GM18868 (cell line): ENCODE measurements around the gene RPRM.
A peak's percentile ranks its signal among the peaks of the same experiment; 100 is the strongest.
"Not testable (repeated sequence)": the region's sequence is repeated elsewhere in the genome, so short reads cannot be mapped to it uniquely, and the experiment has no call there.

Source experiments
- ATAC-seq: cut with Tn5 transposase; IDR thresholded peaks from one replicate; pipeline ENCODE4 v1.9.1; 2021; ENCODE audit warnings: mild to moderate bottlenecking, moderate library complexity; ENCODE audit not compliant: unreplicated experiment

Gene RPRM

DNA sequence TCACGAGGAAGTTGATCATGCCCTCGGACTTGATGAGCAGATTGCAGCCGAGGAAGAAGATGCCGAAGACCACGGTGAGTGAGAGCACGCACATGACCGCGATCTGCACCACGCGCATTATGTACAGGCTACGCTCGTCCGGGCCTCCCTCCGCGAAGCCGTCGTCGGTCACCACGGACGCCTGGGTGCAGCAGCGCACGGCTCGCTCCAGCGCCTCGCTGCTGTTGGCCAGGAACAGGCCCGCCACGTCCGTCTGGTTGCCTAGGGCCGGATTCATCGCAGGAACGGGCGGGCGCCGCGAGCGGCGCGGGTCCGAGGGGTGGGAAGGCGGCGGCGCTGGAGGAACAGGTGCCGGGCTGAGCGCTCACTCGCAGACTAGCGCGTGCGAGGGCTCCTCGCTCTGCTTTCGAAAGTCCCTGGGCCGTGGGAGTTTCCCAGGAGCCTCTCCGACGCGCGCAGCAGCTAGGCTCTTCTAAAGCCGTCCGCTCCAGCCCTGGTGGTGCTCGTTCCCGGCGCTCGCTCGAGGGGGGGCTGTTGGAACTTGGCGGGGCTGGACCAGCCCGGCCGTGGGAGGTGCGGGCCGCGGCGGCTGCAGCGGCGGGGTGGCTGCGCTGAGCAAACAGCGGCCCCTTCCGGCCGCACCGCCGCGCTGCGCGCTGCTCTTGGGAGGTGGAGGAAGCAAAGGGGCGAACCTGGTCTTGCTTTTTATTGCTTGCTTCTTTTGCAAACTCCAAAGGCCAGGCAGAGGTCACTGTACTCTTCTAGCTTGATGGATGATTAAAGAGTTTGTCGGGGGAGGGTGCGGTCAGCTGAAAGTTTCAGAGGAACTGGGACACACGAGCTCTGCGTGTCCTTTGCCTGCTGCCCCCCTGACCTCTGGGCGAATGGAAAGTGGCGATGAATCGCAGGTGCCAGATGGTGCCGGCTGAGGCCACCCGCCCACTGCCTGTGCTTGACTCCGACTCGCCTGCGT, at the start of gene RPRM:
TSS of gene RPRM (minus strand) at position 474 of the 973 bp plus-strand sequence. CDS start at position 277, 197 bp downstream.
- peak; percentile 95 for ATAC-seq

DNA sequence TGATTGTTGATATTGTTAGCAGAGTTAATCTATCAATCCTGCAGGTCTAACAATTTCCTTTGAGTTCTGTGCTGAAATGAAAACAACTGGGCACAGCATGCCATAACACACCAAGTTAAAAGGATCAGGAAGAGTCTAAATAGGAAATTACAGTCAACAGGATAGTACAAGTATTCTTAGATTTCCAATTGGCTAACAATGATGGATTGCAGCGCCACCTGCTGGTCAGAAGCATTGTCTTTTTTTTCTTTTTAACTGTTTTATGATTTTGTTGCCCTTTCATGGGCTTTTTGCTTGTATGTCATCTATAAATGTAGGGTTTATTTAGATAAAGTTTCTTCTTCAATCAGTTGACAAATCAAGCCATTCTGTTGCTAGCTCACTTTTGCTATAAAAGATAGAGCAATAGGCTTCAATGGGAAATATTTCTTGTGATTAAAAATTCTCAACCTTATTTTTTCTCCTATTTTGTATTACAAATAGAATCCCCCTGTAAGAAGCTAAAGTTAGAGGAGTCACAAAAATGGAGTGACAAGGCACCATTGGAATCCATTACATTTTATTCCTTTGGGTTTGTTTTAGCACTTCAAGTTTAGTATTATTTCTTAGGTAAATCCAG, 40.8 kb upstream of the RPRM start:
- peak; percentile 64 for ATAC-seq

DNA sequence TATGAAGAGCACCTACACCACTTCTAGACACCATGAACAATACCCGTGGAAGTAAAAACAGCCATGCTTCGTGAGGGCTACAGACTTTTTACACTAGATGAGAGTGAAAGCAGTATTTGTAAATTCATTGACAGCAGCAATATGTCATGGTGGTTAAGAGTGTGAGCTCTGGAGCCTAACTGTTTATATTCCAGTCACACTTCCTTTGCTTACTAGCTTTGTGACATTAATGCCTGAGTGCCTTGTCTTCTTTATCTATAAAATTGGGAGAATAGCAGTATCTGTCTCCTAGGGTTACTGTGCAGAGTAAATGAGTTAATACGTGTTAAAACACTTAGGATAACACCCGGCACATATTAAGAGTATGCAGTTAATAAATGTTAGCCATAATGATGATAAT, 33.8 kb upstream of the RPRM start:
- ATAC-seq: no peak

GRCh38 chr2:153510996-153511395, 32.4 kb upstream of the RPRM start:
- ATAC-seq: no peak

GRCh38 chr2:153509133-153509532, 30.6 kb upstream of the RPRM start:
- ATAC-seq: no peak

DNA sequence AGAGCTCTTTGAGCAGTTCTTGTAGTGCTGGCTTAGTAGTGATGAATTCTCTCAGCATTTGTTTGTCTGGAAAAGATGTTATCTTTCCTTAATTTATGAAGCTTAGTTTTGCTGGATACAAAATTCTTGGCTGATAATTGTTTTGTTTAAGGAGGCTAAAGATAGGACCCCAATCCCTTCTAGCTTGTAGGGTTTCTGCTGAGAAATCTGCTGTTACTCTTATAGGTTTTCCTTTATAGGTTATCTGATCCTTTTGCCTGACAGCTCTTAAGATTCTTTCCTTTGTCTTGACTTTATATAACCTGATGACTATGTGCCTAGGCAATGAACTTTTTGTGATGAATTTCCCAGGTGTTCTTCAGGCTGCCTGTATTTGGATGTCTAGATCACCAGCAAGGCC, 27.9 kb upstream of the RPRM start:
- not testable (repeated sequence) for ATAC-seq

- no peak for ATAC-seq
Observed at GRCh38 chr2:153499439-153499838, 20.9 kb upstream of the RPRM start.

GRCh38 chr2:153497938-153498629, 19.5 kb upstream of the RPRM start:
- ATAC-seq: no peak

DNA sequence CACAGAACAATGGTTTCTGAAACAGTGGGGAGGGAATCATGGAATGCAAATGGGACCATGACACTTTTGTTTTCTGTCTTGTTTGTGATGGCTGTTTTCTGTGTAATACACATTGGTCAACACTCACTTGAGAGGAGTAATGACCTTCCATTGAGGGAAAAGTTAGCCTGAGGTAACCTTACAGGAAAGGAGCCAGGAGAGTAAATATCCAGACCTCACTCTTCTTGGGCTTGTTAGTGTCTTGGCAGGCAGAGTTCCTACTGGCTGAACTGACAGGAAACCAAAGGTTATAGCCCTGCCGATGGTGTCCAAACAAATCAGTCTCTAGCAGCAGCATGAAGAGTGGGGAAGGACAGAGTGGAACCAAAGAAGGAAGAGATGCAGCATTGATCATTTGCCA, 17.2 kb upstream of the RPRM start:
- no peak for ATAC-seq

- peak; percentile 38 for ATAC-seq
Observed at GRCh38 chr2:153488072-153488471, 9.5 kb upstream of the RPRM start.

DNA sequence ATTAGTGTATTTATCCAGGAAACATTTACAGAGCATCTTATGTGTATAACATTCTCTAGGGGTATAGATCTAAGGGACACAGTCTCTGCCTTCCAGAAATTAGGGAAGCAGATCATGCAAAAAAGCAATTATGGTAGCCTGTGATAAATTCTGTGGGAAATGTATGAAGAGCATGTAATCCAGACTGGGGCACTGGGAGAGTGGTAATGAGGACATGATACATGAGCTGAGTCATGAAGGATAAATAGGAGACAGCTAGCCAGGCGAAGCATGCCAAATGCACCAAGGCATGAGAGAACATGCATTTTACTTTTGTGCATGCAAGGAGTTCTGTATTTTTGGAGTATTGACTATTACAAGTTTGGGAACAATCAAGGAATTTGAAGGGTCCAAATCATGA, 8.9 kb upstream of the RPRM start:
- no peak for ATAC-seq

DNA sequence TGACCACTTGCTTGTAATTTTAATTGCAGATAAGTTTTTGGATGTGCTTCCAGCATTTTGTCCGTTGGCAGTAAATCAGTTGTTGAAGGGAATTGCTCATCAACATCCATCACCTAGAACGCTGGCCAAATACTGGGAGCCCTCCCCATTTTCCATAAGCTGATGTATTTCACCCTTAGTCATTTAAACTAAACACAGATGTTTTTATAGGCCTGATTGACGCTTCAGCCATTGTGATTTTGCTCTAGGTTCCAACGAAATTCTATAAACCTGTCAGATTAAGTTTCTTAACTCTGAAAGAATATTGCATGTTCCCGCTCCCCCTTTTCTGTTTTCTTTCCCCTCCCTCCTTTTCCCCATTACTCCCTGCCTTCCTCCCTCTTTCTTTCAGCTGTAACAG, 1.0 kb upstream of the RPRM start:
- ATAC-seq: no peak

GRCh38 chr2:153477636-153478288, 800 bp downstream of the RPRM start:
- ATAC-seq: no peak

- ATAC-seq: no peak
Observed at GRCh38 chr2:153476816-153477635, 1.5 kb downstream of the RPRM start.

- no peak for ATAC-seq
Observed at GRCh38 chr2:153476491-153476815, 2.1 kb downstream of the RPRM start.

DNA sequence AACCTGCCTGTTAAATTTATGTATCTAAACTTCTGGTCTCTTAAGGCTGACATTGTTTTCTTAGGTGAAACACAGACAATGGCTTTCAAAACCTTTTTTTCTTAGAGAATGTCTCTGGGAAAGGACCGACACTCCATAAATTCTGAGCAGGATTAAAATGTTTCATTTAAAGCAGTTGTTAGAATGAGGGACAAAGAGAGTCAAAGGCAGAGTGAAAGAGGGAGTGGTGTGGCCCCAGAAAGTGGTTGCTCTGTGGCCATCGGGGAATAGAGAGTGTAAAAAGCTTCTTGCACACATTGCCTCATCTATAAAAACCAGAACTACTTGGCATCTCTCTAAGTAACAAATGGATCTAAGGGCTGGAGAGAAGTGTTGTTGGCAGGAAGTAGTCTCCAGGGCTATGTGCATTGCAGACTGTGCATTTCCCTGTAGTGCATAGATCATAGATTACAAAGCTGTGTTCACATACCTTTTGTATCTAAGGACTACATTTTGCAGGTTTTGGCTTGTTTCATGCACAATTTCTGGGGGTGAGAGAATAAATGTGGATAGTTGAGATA, 3.6 kb downstream of the RPRM start:
- ATAC-seq: no peak

- ATAC-seq: no peak
Observed at GRCh38 chr2:153474407-153474806, 4.2 kb downstream of the RPRM start.

DNA sequence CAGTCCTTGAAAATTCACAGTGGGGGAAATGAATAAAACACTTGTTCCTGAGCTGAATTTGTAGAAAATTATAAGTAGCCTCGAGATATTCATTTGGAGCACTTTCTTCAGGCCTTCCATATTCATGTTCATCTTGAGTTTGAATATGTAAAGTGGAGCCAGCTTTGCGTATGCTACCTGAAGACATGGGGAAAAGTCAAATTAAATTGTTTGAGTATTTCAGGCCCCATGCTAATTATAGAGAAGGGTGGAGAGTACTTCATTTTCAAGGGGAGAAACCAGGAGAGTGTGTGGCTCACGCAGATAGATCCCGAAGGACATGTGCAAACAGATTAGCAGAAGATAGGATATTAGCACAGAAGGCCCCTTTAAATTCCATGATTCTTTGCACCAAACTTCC, 7.7 kb downstream of the RPRM start:
- ATAC-seq: no peak

DNA sequence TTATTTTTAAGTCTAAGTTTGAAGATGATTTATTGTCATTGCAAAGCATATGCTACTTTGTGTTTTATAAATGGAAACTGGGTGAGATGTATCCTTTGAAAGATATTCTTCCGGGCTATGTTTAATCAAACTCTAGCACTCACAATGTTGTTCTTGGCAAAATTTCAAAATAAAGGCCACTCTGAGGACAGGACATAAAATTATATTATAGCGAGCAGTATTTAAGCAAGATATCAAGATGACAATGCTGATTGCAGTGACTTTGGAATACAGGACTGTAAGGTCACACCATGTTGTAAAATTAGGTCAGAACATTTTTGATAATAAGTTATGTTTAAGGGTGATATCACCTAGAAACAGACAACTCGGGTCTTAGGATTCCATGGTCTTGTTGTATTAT, 14.2 kb downstream of the RPRM start:
- ATAC-seq: no peak

DNA sequence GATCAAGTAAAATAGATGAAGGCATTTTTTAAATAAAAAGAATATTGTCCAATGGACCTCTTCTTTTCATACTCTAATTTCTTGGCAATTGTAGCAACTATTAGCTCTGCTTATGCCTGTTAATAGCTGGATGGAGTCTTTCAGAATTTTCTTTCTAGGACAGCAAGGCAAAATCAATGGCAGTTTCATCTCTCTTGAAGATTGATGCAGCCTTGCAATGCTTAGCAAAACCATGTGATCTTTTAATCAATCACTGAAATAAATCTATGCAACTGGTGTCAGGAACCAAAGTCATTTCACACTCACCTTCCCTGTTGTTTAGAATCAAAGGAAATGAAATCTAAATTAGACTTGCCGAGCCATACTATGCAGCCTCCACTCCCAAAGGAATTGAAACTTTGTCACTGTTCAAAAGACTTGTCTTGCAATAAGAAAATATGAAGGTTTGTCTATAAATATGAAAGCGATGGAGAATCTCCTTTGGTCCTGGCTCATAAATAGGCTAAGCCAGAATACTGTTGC, 16.2 kb downstream of the RPRM start:
- no peak for ATAC-seq
